ENCODE measurements around the gene DENND1A.

DNA sequence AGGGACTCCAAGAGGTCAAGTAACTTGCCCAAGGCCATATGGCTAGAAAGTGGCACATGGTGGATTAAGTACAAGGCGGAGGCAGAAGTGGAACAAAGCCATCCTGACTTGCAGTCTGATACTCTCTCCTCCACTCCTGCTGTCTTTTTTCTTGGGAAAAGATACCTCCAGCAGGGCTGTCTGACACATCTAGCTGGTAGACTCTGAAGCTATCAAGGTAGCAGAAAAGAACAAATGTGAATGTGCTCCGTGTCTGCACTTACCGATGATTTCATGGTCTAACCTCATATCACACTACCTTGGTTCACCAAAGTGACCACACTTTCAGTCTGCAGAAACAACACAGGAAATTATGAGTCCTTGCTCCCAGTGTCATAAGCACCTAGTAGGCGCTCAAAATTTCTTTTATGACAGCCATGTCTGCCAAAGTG, 289.1 kb downstream of the DENND1A start:
- TF ChIP-seq, protein P1, sequence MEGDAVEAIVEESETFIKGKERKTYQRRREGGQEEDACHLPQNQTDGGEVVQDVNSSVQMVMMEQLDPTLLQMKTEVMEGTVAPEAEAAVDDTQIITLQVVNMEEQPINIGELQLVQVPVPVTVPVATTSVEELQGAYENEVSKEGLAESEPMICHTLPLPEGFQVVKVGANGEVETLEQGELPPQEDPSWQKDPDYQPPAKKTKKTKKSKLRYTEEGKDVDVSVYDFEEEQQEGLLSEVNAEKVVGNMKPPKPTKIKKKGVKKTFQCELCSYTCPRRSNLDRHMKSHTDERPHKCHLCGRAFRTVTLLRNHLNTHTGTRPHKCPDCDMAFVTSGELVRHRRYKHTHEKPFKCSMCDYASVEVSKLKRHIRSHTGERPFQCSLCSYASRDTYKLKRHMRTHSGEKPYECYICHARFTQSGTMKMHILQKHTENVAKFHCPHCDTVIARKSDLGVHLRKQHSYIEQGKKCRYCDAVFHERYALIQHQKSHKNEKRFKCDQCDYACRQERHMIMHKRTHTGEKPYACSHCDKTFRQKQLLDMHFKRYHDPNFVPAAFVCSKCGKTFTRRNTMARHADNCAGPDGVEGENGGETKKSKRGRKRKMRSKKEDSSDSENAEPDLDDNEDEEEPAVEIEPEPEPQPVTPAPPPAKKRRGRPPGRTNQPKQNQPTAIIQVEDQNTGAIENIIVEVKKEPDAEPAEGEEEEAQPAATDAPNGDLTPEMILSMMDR (IDR thresholded peaks at IDR 0.05) = no peak
- no peak for TF ChIP-seq RCOR1 (IDR thresholded peaks at IDR 0.05; ENCODE audit: low read depth, low read length)
- TF ChIP-seq POLR2A (IDR thresholded peaks at IDR 0.05; ENCODE audit: low read length) = no peak
- TF ChIP-seq CEBPB (IDR thresholded peaks at IDR 0.05) = no peak
- TF ChIP-seq EP300 (IDR thresholded peaks at IDR 0.05) = no peak
- TF ChIP-seq HDAC2 (IDR thresholded peaks at IDR 0.05) = no peak
- TF ChIP-seq HOXB13 (CRISPR knock-in tag; IDR thresholded peaks at IDR 0.05; ENCODE audit: low read depth) = no peak
- TF ChIP-seq NFE2L2 (conservative IDR thresholded peaks at IDR 0.05; ENCODE audit: low read length) = no peak
- TF ChIP-seq CBX2 (IDR thresholded peaks at IDR 0.05; ENCODE audit: borderline replicate concordance, low read depth) = no peak
- TF ChIP-seq KDM5A (IDR thresholded peaks at IDR 0.05) = no peak
